H1 (cell line): Measurements from ENCODE around the gene B4GALNT3. TPM values are rescaled to one million over a fixed set of nuclear protein-coding genes. Genes with fewer than 3 reads are reported as not detected.
A peak's percentile ranks its signal among the peaks of the same experiment; 100 is the strongest.

ENCODE experiments used
- CTCF ChIA-PET: fragments of 300-600 bp; sonication (Branson Sonifier 250); formaldehyde crosslinking; loops from one replicate; lab custom pipeline; 2021; ENCODE audit not compliant: partially characterized antibody; lab: Charles Lee
- POLR2A ChIA-PET: fragments of 300-600 bp; sonication (Branson Sonifier 250); formaldehyde crosslinking; loops from one replicate; lab custom pipeline; 2021; ENCODE audit warnings: inconsistent platforms; ENCODE audit not compliant: partially characterized antibody; lab: Charles Lee
- DNase-seq, 2 experiments: peaks; one replicate each; pipeline versions ENCODE4 v3.0.0 to v3.0.0-alpha.2; 2010 to 2022; ENCODE audit warnings: low spot score in 2 of 2, low read depth in 1 of 2, mixed read lengths in 1 of 2
- FAIRE-seq: peaks from 2 replicates; lab custom pipeline; 2011; peaks lifted over from hg19 to GRCh38; lab: Jason Lieb, UNC
- H2AFZ ChIP-seq: 2 replicates; pipeline ENCODE4 v1.8.1; 2012; ENCODE audit warnings: low read length, inconsistent platforms
- H2AK5ac ChIP-seq: 2 replicates; pipeline ENCODE4 v1.6.1; 2013; ENCODE audit warnings: low read depth, low read length
- H2BK120ac ChIP-seq: replicated peaks from 2 replicates; pipeline ENCODE3; 2013; ENCODE audit warnings: low read depth, low read length, inconsistent platforms
- H2BK12ac ChIP-seq: 2 replicates; pipeline ENCODE4 v1.6.1; 2013; ENCODE audit warnings: low read depth, low read length
- H2BK15ac ChIP-seq: 2 replicates; pipeline ENCODE4 v1.6.1; 2013; ENCODE audit warnings: low read length
- H2BK20ac ChIP-seq: 2 replicates; pipeline ENCODE4 v1.6.1; 2013; ENCODE audit warnings: low read length
- H2BK5ac ChIP-seq: 2 replicates; pipeline ENCODE4 v1.6.1; 2013; ENCODE audit warnings: low read depth, low read length
- H3K14ac ChIP-seq: 2 replicates; pipeline ENCODE4 v1.6.1; 2013; ENCODE audit warnings: inconsistent platforms; ENCODE audit not compliant: insufficient read length
- H3K18ac ChIP-seq: 2 replicates; pipeline ENCODE4 v1.6.1; 2013; ENCODE audit warnings: low read length; ENCODE audit errors: extremely low read depth
- H3K23ac ChIP-seq: 2 replicates; pipeline ENCODE4 v1.6.1; 2013; ENCODE audit warnings: inconsistent platforms; ENCODE audit not compliant: insufficient read length
- H3K23me2 ChIP-seq: 2 replicates; pipeline ENCODE4 v1.6.1; 2013; ENCODE audit warnings: low read depth, low read length
- H3K27ac ChIP-seq: 2 replicates; pipeline ENCODE4 v1.6.1; 2011; ENCODE audit warnings: low read depth, low read length, inconsistent platforms
- H3K27me3 ChIP-seq, 4 experiments: replicated peaks in 1 of 4; 1 replicate in 1 of 4; 2 replicates in 3 of 4; pipeline versions ENCODE4 v1.6.1 to v1.8.1; 2011 to 2013; ENCODE audit warnings: low read length in 3 of 4, mild to moderate bottlenecking in 3 of 4, inconsistent platforms in 2 of 4, mixed read lengths in 2 of 4, moderate library complexity in 1 of 4; ENCODE audit not compliant: control insufficient read depth in 3 of 4, insufficient read depth in 3 of 4; ENCODE audit errors: extremely low read depth in 1 of 4
- H3K36me3 ChIP-seq, 4 experiments: 2 replicates each; pipeline versions ENCODE4 v1.6.1 to v1.8.1; 2011 to 2013; ENCODE audit warnings: mild to moderate bottlenecking in 4 of 4, low read length in 3 of 4, moderate library complexity in 2 of 4, control low read depth in 1 of 4, inconsistent platforms in 1 of 4; ENCODE audit not compliant: insufficient read depth in 4 of 4, control insufficient read depth in 2 of 4
- H3K4ac ChIP-seq: replicated peaks from 2 replicates; pipeline ENCODE3; 2013; ENCODE audit warnings: low read length, low read depth, mixed read lengths, inconsistent platforms; ENCODE audit not compliant: insufficient read length
- H3K4me1 ChIP-seq, 4 experiments: replicated peaks in 1 of 4; 1 replicate in 1 of 4; 2 replicates in 3 of 4; pipeline versions ENCODE4 v1.6.1 to v1.8.1; 2011 to 2013; ENCODE audit warnings: low read length in 3 of 4, inconsistent platforms in 2 of 4, mixed read lengths in 1 of 4; ENCODE audit not compliant: insufficient read depth in 4 of 4, control insufficient read depth in 3 of 4
- H3K4me2 ChIP-seq, 2 experiments: 2 replicates each; pipeline versions ENCODE4 v1.6.1 to v1.8.1; 2011 to 2013; ENCODE audit warnings: low read depth in 2 of 2, low read length in 2 of 2, control low read depth in 1 of 2, inconsistent platforms in 1 of 2, mild to moderate bottlenecking in 1 of 2; ENCODE audit not compliant: insufficient read depth in 1 of 2
- H3K4me3 ChIP-seq, 4 experiments: fragments of 200-600, 300-600 bp in 1 of 4; sonication (generic), shearing (Covaris generic), sonication (Bioruptor Twin) in 1 of 4; 2 replicates each; pipeline versions ENCODE4 v1.5.1 to v1.8.1; 2011 to 2016; ENCODE audit warnings: low read length in 4 of 4, low read depth in 3 of 4, control low read depth in 2 of 4, inconsistent platforms in 2 of 4, mild to moderate bottlenecking in 2 of 4, mixed read lengths in 1 of 4, moderate library complexity in 1 of 4; ENCODE audit not compliant: insufficient read depth in 2 of 4; ENCODE audit errors: extremely low read depth in 1 of 4
- H3K56ac ChIP-seq: replicated peaks from 2 replicates; pipeline ENCODE3; 2013; ENCODE audit warnings: low read depth, mild to moderate bottlenecking, mixed read lengths, low read length, inconsistent platforms; ENCODE audit not compliant: insufficient read length
- H3K79me1 ChIP-seq: 2 replicates; pipeline ENCODE4 v1.6.1; 2013; ENCODE audit warnings: low read depth, low read length, control low read depth
- H3K79me2 ChIP-seq, 2 experiments: 2 replicates each; pipeline versions ENCODE4 v1.6.1 to v1.8.1; 2012 to 2013; ENCODE audit warnings: low read length in 2 of 2, mild to moderate bottlenecking in 2 of 2, inconsistent platforms in 1 of 2; ENCODE audit not compliant: insufficient read depth in 2 of 2, control insufficient read depth in 1 of 2
- H3K9ac ChIP-seq, 4 experiments: replicated peaks in 1 of 4; 1 replicate in 1 of 4; 2 replicates in 3 of 4; pipeline versions ENCODE4 v1.6.1 to v1.8.1; 2011 to 2013; ENCODE audit warnings: low read depth in 3 of 4, low read length in 3 of 4, control low read depth in 2 of 4, mild to moderate bottlenecking in 2 of 4, moderate library complexity in 2 of 4, inconsistent platforms in 1 of 4; ENCODE audit errors: extremely low read depth in 1 of 4
- H3K9me3 ChIP-seq, 2 experiments: 2 replicates each; pipeline versions ENCODE4 v1.6.1 to v1.8.1; 2012 to 2013; ENCODE audit warnings: mild to moderate bottlenecking in 2 of 2, moderate library complexity in 2 of 2, control low read depth in 1 of 2, inconsistent platforms in 1 of 2, low read depth in 1 of 2, low read length in 1 of 2, mixed read lengths in 1 of 2; ENCODE audit not compliant: insufficient read depth in 2 of 2
- H4K20me1 ChIP-seq, 2 experiments: replicated peaks in 1 of 2; 2 replicates each; pipeline versions ENCODE3 to v1.8.1; 2011 to 2013; ENCODE audit warnings: inconsistent platforms in 2 of 2, low read length in 2 of 2, mild to moderate bottlenecking in 1 of 2; ENCODE audit not compliant: insufficient read depth in 2 of 2, control insufficient read depth in 1 of 2
- H4K5ac ChIP-seq: 2 replicates; pipeline ENCODE4 v1.6.1; 2013; ENCODE audit warnings: low read length, low read depth, mixed read lengths, inconsistent platforms; ENCODE audit not compliant: insufficient read length
- H4K8ac ChIP-seq: 2 replicates; pipeline ENCODE4 v1.8.0; 2013; ENCODE audit warnings: mild to moderate bottlenecking, moderate library complexity, low read length, inconsistent platforms; ENCODE audit not compliant: insufficient read depth; ENCODE audit errors: extremely low read depth
- H4K91ac ChIP-seq: replicated peaks from 2 replicates; pipeline ENCODE3; 2013; ENCODE audit warnings: low read length, mixed read lengths, inconsistent platforms; ENCODE audit not compliant: insufficient read length
- RAD21 ChIP-seq, 2 experiments: IDR thresholded peaks in 1 of 2; conservative IDR thresholded peaks in 1 of 2; 2 replicates each; pipeline ENCODE4 v1.6.1; 2011; ENCODE audit warnings: low read depth in 2 of 2, low read length in 2 of 2, improper control_type of control experiment in 1 of 2, inconsistent platforms in 1 of 2, mild to moderate bottlenecking in 1 of 2, moderate library complexity in 1 of 2
- YY1 ChIP-seq: IDR thresholded peaks from 2 replicates; pipeline ENCODE4 v1.6.1; 2011; ENCODE audit warnings: low read depth, mild to moderate bottlenecking, low read length
- WGBS, 2 experiments: shearing (Covaris generic) in 1 of 2; methylation state at CpG; one replicate each; pipeline versions ENCODE4 v1.1.6 to v1.1.7; 2013 to 2015; ENCODE audit warnings: low lambda C conversion rate in 2 of 2, mixed read lengths in 2 of 2, inconsistent platforms in 1 of 2, low coverage in 1 of 2, missing lambda C conversion rate in 1 of 2; ENCODE audit not compliant: insufficient replicate concordance in 2 of 2, insufficient coverage in 1 of 2, insufficient read length in 1 of 2; ENCODE audit errors: extremely low coverage in 1 of 2, missing lambda C conversion rate in 1 of 2; 5-methylcytosine and 5-hydroxymethylcytosine counted together
- polyA plus RNA-seq, 7 experiments: library from polyadenylated mRNA; depleted of rRNA in 3 of 7; stranded (reverse) in 5 of 7; unstranded in 2 of 7; fragments of >200 nt in 5 of 7; fragments of 200-250 nt in 2 of 7; gene quantifications; 1 replicate in 5 of 7; 2 replicates in 1 of 7; 4 replicates in 1 of 7; pipeline versions ENCODE4 v1.2.1 to v1.2.3, GENCODE V29; 2011 to 2013; ENCODE audit warnings: missing spikeins in 2 of 7, mixed read lengths in 2 of 7
- total RNA-seq: library from RNA; stranded (reverse); fragmentation: NEBNext Ultra II Directional; extraction: Animal tissue kit (Norgen Biotek cat#: 25700); gene quantifications from 2 replicates; pipeline ENCODE4 v1.2.1, GENCODE V29; 2021

B4GALNT3 gene
- total and polyA plus RNA-seq, 2 of the 8 experiments (the other 6 are each of a cell fraction or from before 2014, with no cell fraction given): 12.5 to 20.3 TPM

DNA sequence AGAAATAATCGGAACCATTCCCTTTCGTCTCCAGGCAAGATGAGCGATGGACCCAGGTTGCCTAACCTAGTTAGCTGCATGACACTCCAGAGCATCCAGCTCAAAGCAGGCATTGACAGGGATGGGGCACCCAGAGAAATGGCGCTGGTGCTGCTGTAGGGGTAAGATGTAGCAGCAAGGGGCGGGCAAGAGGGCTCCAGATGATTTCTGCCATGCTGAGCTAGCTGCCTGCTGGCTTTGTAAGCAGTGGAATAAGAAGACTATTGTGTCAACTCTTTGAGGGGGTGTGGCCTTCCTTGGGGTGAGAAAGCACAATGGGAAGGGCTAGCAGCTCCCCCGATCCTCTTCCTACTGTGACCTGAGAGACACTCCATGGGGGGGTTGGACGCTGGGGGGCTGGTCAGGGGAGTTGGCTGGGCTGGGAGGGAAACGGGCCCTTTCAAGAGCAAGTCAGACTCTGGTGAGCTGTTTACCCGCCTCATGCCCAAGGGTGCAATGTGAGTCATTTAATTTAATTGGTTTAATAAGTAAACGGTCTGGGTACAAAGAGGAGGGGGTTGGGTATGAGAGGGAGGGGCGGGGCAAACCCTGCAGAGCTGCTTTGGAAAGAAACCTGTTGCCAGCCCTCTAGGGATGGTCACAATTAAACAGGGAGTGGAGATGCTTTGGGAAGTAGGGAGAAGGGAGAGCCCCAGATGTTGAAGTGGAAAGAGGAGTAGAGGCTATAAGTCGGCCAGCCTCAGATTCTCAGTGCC lies 50.5 kb downstream of the B4GALNT3 start:
- POLR2A ChIA-PET: interaction anchor here (1.0 to 2.0 kb wide), 3 partner anchors 10 to 31 kb away, joined by 3 to 6 read pairs (median 3); no protein-coding TSS in a partner anchor
- peak; percentile 69 for FAIRE-seq
- H3K4me2 ChIP-seq: peak overlapping the region; percentile 45 to 54

More for the DNA sequence above, 50.5 kb downstream of the B4GALNT3 start:
- Histone ChIP-seq H2BK20ac (peak overlapping the region; percentile 96), H2AFZ (no peak overlapping the region), H3K23ac (no peak overlapping the region), H2AK5ac (0 out of 2 replicates have a peak overlapping the region, but pooled peaks have one; percentile 94), H3K27me3 (no peaks in the 10 kb centered on the region), H3K14ac (no peak overlapping the region), H3K4me3 (peak overlapping the region in 1 of 4 experiments; percentile 36; a peak in 1 of 8 replicates), H2BK12ac (peak overlapping the region; percentile 97; the same call in 1 of the 2 replicates), H2BK120ac (no peak overlapping the region), H4K91ac (peak overlapping the region; percentile 82), H3K9ac (no peak overlapping the region), H3K56ac (no peak overlapping the region), H3K4ac (no peak overlapping the region), H3K23me2 (peaks cover 3% of the 10 kb centered on the region; the same call in 1 of the 2 replicates), H3K79me1 (no peaks in the 10 kb centered on the region), H4K8ac (no peak overlapping the region), H3K27ac (no peak overlapping the region), H3K36me3 (no peaks in the 10 kb centered on the region), H3K4me1 (peaks cover 13 to 20% (median 15%) of the 10 kb centered on the region in 4 experiments), H4K5ac (no peak overlapping the region), H3K18ac (peak overlapping the region; percentile 88; the same call in 1 of the 2 replicates), H3K79me2 (no peaks in the 10 kb centered on the region), H2BK5ac (peak overlapping the region; percentile 87), H2BK15ac (no peak overlapping the region), H4K20me1 (no peaks in the 10 kb centered on the region), H3K9me3 (no peaks in the 10 kb centered on the region)
- CTCF ChIA-PET: interaction anchor here (0.6 to 2.5 kb wide), 14 partner anchors 14 to 439 kb away, joined by 3 to 15 read pairs (median 4); partner anchors contain the start of gene RAD52
- TF ChIP-seq RAD21 (IDR thresholded peaks at IDR 0.05 in 1 of 2, conservative IDR thresholded peaks at IDR 0.05 in 1 of 2; ENCODE audit: low read depth in 2 of 2, low read length in 2 of 2) (no peak; a peak in 1 of 4 replicates), YY1 (0 out of 2 replicates have a peak, but pooled peaks have one; percentile 51)
- WGBS, 2 experiments: 38% methylated on average over 12 of the region's 12 CpGs; no CpG with 5 or more reads in 1 of the 2 experiments
- peak; percentile 49 to 57 for DNase-seq
